ACHN (cell line): ENCODE results near the gene MAP4K1.

Experiments used
- DNase-seq: peaks from one replicate; pipeline ENCODE4 v3.0.0-alpha.2; 2015
- in situ Hi-C: cut with HindIII; loops from 2 replicates; pipeline ENCODE4 v1.10.0; 2017; ENCODE audit warnings: low sequenced_read_pairs, low pct_ligation_motif_present, low pct_unique_long_range_greater_than_20kb

The MAP4K1 gene

DNA sequence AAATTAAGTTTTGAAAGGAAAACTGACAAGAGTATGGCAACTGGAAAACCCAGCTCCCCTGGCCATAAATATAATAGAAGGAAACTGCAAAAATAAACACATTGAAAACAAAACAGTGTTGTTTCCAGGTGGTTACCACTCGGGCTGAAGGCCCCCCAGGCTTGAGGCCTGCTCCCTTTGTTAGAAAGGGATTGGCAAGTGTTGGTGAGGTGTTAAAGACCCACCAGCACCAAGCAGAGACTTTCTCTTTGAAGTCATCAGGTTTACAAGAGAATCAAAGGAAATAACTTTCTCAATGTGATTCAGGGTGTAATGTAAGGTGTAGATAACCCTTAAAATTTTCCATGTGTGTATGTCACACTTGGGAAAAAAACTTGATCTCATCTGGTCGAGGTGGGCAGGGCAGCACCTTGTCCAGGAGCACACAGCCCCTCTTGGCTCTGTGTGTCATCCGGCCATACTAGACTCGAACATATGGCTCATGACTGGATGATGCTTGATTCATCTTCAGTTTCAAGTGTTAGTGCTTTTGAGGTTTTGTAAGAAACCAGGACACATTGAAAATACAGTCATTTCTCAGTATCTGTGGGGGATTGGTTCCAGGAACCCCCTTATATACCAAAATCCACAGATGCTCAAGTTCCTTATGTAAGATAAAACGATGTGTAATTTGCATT, 37.5 kb upstream of the MAP4K1 start:
- in situ Hi-C loops = no loop called here

DNA sequence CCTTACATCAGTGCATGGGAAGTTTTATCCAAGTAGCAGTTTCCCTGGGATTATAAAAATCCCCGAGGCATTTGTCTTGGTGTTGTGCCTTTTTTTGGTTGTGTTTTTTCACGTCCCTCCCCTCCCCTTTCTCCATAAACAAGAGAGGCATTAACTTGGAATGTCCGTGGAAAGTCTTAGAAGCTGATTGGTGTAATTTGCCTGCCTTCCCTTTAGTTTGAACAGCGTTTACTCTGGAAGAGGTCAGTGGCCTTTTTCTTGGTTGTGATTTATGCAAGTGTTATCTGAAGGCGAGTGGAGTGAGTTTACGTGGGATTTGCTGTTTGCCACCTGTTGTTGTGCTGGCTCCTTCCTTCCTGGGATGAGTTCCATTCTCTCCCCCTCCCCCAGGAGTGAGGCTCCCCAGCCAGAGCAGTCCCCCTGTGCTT, 36.9 kb upstream of the MAP4K1 start:
- in situ Hi-C loops = no loop called here
- DNase-seq = no peak

More for the DNA sequence above, 37.5 kb upstream of the MAP4K1 start:
- no peak for DNase-seq

GRCh38 chr19:38653028-38653571, 35.3 kb upstream of the MAP4K1 start:
- in situ Hi-C loops = no loop called here
- DNase-seq = no peak

- DNase-seq = no peak
- in situ Hi-C loops = no loop called here
These were observed 33.3 kb upstream of the MAP4K1 start for GRCh38 chr19:38650911-38651584.

DNA sequence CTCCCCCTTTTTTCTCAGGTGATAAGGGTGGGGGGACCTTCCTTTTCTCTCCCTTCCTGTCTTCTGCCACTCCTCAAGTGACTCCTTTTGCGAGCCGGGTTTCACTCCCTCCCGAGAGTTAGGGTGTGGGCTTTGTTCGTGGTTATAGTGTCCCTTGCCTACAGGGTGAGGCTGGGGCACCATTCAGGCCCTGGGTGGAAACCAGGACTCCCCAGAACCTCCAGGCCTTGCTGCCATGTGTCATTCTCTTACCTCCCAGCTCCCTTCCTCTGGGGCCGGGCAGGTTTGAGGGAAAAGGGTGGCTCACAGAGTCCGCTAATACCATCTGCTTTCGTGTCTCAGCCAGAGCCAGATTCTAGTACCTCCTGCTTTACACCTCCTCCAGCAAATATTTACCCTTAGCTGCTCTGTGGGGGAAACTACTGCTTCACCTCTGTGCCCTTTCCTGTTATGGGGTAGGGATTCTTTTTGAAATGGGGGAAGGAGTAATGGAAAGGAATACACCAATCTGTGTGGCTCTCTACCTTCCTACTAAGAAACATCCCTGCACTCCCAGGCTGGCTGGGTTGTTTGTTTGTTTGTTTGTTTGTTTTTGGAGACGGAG, 32.5 kb upstream of the MAP4K1 start:
- no peak for DNase-seq
- in situ Hi-C loops = no loop called here

DNA sequence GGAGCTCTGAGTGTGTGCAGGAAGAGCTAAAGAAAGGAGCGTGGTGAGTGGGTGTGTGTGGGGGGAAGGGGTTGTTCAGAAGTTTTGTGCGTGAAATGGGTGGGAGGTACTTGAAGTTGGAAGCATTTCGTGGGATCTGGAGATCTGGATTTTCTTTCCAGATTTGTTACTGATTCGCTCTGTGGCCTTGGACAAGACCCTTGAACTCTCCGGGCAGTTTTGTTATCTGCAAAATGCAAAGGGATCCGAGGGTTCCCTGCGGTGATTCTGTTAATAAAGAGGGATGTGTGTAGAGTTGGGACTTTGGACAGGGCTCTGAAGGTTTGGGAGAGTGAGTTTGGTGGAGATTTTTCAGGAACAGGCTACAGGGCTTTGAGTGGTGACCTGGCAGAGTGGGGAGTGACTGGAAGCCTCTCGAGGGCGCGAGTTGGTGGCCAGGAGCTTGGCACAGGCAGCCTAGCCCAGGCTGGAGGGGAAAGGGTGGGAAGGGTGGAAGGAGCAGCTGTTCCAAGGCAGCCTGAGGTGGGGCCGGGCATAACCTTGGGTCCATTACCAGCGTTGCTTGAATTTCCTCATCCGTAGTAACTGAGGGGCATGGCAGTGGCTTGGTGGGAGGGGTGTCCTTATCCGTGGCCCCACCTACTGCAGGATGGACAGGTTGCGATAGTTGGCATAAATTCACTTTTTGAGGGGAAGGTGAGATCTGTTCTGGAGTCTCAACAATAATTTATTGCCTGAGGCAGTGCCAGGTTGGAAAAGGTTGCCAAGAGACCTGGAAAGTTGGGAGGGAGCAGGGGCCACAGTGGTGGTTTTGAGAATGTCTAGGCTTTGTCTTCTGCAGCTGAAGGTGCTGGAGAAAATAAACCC, 31.8 kb upstream of the MAP4K1 start:
- peak; percentile 45 for DNase-seq
- in situ Hi-C loops = no loop called here

GRCh38 chr19:38648769-38649304, 31.1 kb upstream of the MAP4K1 start:
- no peak for DNase-seq
- in situ Hi-C loops = no loop called here

GRCh38 chr19:38647966-38648768, 30.4 kb upstream of the MAP4K1 start:
- in situ Hi-C loops = no loop called here
- DNase-seq = no peak

DNA sequence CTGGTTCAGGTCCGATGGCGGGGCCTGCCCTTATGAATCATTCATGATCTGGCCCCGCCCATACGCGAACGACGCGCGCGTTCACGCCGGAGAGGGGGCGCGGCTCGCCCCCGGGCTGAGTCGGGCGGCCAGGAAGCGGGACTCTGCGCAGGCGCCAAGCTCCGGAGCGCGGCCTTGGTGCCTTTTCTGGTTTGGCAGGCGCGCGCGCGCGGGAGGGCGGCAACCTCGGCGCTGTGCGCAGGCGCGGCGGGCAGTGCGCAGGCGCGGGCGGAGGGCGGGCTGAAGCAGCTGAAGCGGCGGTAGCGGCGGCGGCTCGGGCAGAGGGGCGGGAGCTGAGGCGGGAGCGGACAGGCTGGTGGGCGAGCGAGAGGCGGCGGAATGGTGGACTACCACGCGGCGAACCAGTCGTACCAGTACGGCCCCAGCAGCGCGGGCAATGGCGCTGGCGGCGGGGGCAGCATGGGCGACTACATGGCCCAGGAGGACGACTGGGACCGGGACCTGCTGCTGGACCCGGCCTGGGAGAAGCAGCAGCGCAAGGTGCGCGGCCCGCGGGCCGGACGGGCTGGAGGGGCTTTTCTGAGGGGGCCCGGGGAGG, 29.7 kb upstream of the MAP4K1 start, which contains the start of gene ACTN4:
TSS of gene ACTN4 (plus strand) at position 282 of the 598 bp plus-strand sequence. CDS start at position 379, 97 bp downstream.
- in situ Hi-C loops = no loop called here
- DNase-seq = peak; percentile 93

GRCh38 chr19:38644719-38645118, 27.0 kb upstream of the MAP4K1 start:
- in situ Hi-C loops = no loop called here
- DNase-seq = no peak

- in situ Hi-C loops = no loop called here
- no peak for DNase-seq
These were observed 24.4 kb upstream of the MAP4K1 start for GRCh38 chr19:38642176-38642575.

DNA sequence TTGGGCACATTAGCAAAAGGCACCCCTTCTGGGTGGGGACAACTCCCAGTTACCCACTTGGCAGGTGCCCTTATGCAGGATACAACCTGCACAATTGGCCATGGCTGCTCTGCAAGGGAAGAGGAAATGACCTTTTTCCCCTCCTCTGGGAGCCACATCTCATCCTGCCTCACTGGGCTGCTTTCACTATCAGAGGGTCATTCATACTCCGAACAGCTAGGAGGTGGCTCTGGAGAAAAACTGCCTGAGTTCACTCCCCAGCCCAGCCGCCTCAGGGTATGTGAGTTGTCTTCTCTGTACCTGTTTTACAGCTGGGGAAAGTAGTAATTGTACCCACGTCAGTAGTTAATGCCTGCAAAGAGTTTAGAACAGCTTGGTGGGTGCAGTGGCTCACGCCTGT, 22.6 kb upstream of the MAP4K1 start:
- DNase-seq = no peak
- in situ Hi-C loops = no loop called here

- in situ Hi-C loops = no loop called here
- no peak for DNase-seq
These were observed 21.9 kb upstream of the MAP4K1 start for GRCh38 chr19:38639679-38640078.

DNA sequence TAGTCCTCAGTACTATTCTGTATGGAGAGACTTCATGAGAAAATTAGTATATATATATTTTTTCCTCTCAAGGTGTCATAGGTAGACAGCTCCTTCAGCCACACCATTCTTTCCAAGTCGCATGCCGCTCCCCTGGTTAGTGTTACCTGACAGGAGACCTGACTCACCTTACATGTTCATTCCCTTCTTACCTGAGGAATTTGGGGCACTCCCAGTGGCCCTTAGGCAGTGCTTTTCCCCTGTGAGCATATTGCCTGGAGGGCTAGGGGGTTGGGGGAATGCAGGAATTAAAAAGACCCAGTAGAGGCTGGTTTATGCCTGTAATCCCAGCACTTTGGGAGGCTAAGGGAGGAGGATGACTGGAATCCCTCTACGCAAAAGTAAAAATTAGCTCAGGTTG, 20.7 kb upstream of the MAP4K1 start:
- DNase-seq = no peak
- in situ Hi-C loops = no loop called here

- in situ Hi-C loops = no loop called here
These were observed 18.0 kb upstream of the MAP4K1 start for GRCh38 chr19:38635483-38636399.

DNA sequence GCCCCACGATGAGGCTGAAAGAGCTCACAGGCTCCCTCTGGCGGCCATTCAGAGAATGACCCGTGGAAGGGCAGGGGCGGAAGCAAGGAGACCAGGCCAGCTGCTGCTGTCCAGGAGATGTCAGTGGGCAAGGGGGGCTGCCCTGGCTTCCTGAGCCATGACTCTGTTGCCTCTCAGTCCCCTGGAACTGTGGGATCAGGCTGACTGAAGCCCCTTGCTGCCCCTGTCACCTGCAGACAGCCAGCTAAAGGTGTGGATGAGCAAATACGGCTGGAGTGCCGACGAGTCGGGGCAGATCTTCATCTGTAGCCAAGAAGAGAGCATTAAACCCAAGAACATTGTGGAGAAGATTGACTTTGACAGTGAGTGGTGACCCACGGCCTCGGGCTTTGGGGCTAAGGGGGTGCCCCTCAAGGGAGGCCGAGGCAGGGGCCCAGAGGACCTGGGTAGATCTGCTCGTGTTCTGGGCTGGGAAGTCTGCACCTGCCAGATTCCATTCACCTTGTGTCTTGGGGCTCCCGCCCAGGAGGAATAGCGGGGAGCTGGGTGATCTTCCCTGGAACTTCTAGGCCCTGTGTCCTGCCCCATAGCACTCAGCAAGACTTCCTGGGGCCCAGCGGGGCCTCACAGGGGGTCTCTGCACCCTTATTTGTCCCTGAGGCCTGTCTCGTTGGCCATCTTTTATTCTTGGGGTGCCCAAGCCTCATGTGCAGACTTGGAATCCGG, 17.2 kb upstream of the MAP4K1 start:
- peak; percentile 60 for DNase-seq

More at GRCh38 chr19:38635483-38636399, 18.0 kb upstream of the MAP4K1 start:
- DNase-seq = no peak

More for the DNA sequence above, 17.2 kb upstream of the MAP4K1 start:
- in situ Hi-C loops = no loop called here
